HUDEP-2 (cell line): ENCODE measurements around the gene PAPPA.

Experiments used
- DNase-seq, 76 experiments: peaks; one replicate each; lab custom pipeline; 2025; ENCODE audit not compliant: unreplicated experiment in 76 of 76; lab: John Stamatoyannopoulos, UW

Gene PAPPA

DNA sequence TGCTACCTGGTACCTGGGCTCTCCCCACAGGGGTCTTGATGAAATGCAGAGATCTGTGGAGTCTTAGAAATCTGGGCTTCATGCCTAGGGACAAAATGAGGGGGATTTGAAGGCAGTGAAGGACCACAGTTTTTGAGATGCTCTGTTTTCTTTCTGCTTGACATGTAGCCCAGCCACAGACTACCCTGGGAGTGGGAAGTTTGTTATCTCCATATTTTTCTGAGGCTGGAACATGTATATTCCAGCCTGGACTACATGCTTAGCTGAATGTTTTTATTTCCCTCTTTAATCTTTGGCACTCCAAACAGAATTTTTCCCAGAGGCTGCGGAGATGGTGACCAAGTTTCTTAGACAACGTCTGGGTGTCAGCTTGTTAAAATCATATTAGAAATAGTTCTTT is 252.9 kb downstream of the PAPPA start:
- no peak for DNase-seq

GRCh38 chr9:116409129-116409528 is 255.5 kb downstream of the PAPPA start:
- DNase-seq, result no peak

DNA sequence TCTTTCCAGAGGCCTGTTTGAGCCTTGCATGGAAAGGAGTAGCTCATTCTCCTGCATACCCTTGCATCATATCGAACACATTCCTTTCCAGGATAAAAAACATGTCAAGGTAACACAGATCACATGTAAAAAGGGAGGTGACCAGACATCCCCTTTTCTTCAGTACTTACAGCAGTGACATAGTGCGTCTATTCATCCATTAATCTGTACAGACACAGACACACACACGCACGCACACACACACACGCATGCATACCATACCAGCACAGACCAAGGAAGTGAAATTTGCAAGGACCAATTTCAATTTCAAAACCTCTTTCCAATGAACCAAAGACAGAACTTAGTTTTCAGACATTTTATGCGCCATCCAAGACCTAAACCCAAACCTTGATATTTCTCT is 256.0 kb downstream of the PAPPA start:
- DNase-seq, result no peak

DNA sequence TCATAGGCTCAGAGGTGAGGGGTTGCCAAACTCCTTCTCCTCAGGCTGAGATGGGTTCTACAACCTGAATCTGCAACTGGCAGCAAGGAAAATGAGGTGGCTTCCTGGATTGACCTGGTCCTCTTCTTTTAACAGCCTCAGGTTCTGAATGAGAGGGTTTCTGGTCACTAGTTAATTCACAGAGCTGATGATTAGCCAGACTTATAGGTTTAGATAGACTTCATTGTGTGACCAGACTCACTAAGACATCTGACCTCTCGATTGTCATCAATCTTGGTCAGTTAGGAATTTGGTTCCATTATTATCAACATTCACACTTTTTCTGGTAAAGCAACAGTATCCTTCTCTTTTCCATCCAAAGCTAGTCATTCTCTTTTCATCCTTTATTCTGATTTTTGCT is 257.9 kb downstream of the PAPPA start:
- DNase-seq, result no peak

DNA sequence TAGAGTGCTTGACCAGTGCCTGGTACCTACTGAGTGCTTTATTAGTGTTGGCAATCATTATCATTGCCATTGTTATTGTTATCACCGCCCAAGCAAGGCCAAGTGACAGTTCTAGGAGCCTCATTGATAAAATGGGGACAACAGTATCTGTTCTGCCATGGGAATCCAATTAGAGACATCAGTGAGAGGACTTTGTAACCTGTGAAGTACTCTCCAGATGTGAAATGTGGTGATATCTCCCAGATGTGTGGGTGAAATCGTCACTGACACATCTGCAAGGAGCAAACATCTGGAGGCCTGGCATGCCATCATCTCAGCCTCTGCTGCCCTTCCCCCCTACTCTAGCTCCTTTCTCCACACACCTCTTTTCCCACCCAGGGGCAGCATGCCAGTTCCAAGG is 260.8 kb downstream of the PAPPA start:
- peak in 1 of 76 experiments; percentile 7 for DNase-seq

GRCh38 chr9:116416421-116416820 is 262.8 kb downstream of the PAPPA start:
- no peak for DNase-seq

- no peak for DNase-seq
Observed at GRCh38 chr9:116417464-116417863, 263.9 kb downstream of the PAPPA start.

DNA sequence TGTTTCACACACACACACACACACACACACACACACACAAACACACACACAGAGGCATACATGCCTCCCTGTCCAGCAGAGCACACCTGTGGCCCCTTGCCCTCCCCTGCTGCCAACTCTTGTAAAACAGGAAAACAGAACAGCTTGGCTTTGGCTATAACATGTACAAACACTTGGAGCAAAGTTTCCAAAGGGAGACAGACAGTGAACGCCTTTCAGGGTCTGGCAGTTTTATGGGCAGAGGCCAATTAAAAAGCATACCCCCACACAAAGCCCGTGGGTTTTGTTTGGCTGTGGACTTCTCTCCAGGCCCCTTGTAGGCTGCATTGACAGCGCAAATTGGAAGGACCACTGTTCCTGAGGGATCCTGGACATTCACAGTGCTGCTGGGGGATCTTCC is 265.6 kb downstream of the PAPPA start:
- no peak for DNase-seq

DNA sequence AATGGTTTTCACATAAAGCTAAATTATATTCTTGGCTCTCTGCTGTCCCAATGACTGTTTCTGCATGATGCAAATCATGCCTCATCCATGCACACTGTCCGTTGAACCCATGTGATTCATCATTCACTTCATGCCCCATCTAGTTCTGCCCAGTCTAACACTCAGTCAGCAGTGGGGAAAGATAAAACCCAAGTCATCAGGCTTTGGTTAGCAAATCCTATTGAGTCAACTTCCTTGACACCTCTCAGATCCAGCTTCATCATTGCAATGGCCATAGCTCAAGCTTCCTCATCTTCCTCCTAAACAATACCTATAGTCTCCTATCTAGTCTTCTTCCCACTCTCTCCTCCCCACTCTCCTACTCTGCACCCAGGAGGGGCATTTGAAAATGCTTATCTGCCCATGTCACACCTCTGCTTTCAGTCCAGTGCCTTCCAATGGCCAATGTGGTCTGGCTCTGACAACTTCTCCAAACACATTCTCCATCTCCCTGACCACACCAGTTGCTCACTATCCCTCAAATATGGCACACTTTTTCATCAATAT is 267.5 kb downstream of the PAPPA start:
- DNase-seq, result peak in 4 of 76 experiments; percentile 2 to 17 (median 4)

GRCh38 chr9:116422119-116422979 is 268.8 kb downstream of the PAPPA start:
- DNase-seq, result peak in 14 of 76 experiments; percentile 4 to 40 (median 12)

DNA sequence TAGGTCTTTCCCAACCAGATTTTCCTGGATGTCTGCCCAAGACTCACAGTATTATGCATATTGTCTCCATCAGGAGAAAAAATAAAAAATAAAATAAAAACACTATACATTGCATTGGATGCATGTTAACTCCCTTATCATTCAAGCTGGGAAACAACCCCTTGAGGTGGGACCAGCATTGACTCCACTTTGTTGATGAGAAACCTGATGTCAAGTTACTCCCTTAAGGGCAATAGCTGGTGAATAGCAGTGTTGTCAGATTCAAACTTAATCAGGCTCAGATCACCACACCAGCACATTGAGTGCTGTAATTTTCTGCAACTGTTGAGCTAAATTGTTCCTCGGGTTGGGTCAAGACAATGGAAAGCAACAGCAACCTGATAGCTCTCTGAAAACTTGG is 269.6 kb downstream of the PAPPA start:
- DNase-seq, result no peak

DNA sequence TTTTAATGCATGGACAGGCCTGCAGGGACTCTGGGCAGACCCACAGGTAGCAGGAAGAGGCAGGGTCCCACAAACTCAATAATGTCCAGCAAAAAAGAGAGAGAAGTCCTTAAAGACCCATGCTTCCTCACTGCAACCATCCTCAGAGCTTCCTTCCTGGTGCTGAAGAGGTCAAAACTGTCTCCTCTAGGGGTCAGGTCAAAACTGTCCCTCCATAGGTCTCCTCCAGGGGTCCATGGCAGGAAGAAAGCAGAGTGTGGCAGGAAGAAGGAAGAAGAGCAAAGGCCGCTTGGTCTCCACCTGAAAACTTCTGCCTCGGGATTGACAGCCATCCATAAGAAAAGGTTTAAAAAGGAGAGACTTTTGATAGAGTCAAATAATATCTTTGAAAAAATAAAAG is 271.7 kb downstream of the PAPPA start:
- no peak for DNase-seq

DNA sequence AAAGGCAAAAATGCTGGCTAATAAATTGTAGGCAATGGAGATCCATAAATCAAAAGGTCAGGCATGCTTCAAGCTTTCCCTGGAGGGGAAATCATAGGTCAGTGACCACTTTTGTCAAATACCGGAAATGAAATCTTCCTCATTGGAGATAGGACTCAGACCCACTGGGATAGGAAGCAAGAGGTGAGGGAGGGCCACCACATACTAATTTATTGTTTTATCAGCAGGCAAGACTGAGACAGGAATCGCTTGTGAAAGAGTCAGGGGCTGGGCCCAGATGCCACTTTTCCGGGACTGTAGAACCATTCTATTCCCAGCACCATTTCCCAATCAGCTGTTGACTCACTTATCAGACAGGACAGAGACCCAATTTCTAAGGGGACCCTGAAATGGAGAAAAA is 277.3 kb downstream of the PAPPA start:
- DNase-seq, result no peak

DNA sequence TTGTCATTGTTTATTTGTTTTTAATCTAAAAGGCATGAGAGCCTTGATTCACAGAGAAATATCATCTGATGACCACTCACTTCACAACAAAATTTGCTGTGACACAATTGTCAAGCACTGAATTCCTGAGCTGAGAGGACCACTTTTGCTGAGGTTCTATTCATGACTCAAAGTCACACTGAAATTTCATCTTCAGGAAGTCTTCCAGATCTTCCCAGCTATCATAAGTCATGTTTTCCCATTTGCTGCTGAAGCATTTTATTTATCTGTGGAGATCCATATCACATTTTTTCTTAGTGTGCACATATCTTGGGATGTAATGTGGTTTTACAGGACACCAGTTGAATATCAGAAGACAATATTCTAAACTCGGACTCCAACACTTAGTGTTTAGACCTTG is 278.5 kb downstream of the PAPPA start:
- no peak for DNase-seq

GRCh38 chr9:116434314-116434713 is 280.7 kb downstream of the PAPPA start:
- DNase-seq, result no peak

- DNase-seq, result no peak
Observed at GRCh38 chr9:116435706-116436105, 282.1 kb downstream of the PAPPA start.

DNA sequence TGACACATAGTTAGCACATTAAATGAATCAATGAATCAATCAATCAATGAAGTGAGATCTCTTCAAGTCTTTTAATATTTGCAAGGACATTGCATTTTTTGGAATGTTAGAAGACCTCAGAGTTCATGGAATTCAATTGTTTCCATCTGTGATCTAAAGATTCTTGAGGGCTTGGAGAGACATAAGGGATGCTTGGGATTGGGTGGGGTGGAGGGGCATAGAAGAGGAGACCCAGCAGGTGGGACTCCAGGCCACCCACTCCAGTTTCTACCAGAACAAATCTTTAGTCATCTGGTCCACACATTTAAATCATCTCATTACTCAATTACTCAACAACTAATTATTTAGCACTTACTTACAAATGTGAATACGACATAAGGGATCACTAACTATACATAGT is 282.5 kb downstream of the PAPPA start:
- DNase-seq, result no peak

DNA sequence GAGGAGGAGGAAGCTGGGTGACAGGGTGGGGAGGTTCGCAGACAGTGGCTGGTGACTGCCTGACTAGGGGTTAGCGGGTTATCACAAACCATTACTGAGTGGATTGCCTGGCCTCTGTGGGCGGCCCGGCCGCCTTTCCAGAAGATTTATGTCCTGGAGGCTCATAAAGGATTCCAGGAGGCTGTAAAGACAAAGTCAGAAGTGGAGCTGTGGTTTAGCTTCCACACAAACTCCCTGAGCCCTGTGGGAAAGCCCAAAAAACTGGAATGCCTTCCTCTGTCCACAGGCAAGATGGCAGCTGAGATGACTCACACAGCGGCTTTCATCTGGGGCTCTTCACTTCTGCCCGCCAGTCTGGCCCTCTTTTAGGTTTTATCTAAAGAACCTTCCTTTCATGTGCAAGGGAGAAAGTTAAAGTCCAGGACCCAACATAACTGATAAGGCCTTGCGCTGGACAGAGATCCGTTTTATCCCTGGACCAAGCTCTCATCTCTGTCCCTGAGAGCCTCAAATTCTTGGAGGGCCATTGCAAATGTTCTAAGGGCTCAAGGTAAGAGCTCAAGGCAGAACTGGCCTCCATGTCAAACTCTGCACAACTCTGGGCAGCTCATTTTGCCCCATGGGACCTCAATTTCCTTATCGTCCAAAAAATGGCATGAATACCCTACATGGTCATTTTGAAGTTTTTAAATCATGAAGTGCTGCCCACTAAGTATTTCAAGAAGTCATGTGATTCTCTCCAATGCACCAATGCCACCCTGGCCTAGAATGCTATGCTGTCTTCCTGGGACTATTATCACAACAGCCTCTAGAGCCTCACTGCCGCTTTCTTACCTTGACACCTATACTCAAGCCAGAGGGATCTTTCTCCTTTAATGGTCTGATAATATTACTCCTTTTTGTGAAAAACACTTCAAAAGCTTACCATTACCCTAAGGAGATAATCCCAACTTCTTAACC is 284.1 kb downstream of the PAPPA start:
- DNase-seq, result no peak

DNA sequence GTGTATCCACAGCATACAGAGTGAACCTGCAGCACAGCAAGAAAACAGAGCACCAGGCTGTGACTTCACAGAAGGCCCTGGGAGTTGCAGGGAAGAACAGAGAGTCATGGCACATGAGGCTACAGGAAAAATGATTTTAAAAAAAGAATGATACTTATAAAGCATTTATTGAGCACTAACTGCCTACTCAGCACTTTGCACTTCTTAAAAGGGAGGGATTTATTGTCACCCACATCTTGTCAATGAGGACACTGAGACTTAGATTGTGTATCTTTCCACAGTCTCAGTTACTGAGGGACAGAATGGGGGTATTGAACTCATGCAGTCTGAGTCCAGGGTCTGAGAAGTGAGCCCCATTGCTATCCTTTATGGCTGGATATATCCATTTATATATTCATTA is 288.9 kb downstream of the PAPPA start:
- DNase-seq, result no peak

- no peak for DNase-seq
Observed at GRCh38 chr9:116447934-116448333, 294.3 kb downstream of the PAPPA start.

DNA sequence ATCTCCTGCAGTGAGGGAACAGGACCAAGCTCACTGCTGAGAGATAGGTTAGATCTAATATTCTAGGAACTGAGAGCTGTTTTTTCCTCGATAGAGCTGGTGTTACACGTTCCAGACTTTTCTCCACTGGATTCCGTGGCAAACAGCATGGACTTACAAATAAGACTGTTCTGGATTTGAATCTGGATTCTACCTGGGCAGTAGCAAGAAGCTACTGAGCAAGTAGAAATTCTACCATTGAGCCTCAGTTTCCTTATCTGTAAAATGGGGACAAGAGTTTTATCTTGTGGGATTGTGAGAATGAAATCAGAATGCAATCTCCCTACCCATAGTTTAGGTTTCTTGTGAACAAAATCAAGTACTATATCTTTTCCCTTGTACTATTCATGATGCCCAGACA is 294.8 kb downstream of the PAPPA start:
- DNase-seq, result no peak
